Measurements from ENCODE around the gene HM13.
"Not testable (repeated sequence)": the region's sequence is repeated elsewhere in the genome, so short reads cannot be mapped to it uniquely, and the experiment has no call there.

HM13 gene

GRCh38 chr20:31508517-31509244 is 5.6 kb upstream of the HM13 start:
- DNase-seq (ENCODE audit: low spot score) = no peak
- TF ChIP-seq CTCF (IDR thresholded peaks at IDR 0.05; ENCODE audit: extremely low read depth, missing control alignments) = no peak

GRCh38 chr20:31515072-31515774 is 981 bp downstream of the HM13 start:
- DNase-seq (ENCODE audit: low spot score) = no peak
- TF ChIP-seq CTCF (IDR thresholded peaks at IDR 0.05; ENCODE audit: extremely low read depth, missing control alignments) = no peak

DNA sequence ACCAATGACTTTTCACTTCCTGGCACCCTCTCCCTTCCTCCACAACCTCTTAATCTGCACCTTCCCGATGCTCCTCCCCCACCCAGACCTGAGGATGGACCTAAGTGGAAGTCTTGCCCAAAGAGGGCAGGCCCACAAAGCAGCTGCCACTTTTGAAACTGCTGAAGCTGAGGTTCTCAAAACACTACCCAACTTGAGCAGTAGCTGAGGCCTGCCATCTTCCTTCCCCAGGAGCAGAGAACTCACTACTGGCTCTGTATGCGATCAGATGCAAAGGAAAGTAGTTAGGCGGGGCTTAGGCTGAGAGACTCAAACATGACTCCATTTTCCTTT is 1.5 kb downstream of the HM13 start:
- no peak for TF ChIP-seq CTCF (IDR thresholded peaks at IDR 0.05; ENCODE audit: extremely low read depth, missing control alignments)
- DNase-seq (ENCODE audit: low spot score) = no peak

DNA sequence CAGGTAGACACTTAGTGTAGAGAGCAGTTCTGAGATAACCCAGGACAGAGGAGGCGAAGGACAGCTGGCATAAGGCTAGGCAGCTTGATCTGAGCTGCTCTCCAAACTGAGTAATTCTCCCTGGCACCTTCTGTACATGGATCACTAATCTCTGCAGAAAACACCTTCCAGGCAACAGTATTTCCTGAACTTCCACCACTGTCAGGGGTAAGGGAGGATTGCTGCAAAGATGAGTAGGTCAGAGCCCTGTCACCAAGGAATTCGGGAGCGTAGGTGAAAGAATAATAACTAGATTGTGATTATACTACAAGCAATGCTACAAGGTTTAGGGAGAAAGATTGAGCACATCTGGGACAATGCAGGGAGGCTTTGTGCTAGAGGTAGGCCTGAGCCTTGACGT is 1.9 kb downstream of the HM13 start:
- DNase-seq (ENCODE audit: low spot score) = no peak
- TF ChIP-seq CTCF (IDR thresholded peaks at IDR 0.05; ENCODE audit: extremely low read depth, missing control alignments) = no peak

GRCh38 chr20:31516651-31517050 is 2.4 kb downstream of the HM13 start:
- no peak for DNase-seq (ENCODE audit: low spot score)
- TF ChIP-seq CTCF (IDR thresholded peaks at IDR 0.05; ENCODE audit: extremely low read depth, missing control alignments) = no peak

DNA sequence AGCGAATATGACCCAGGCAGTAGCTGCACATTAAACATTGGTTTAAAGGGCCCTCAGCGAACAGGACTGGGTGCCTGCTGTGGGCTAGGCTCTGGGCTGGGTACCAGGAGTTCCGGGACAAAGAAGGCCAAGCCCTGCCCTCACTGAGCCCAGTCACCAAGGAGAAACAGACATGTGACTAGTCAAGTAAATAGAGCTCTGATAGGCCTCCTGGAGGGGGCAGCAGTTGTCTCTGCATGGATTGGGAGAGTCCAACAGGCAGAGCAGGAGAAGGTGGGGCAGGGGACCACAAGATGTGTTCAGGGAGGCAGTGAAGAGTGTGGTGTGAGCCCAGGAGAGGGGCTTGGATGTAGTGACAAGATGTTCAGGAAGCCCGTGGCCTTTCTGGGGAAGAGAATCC is 3.1 kb downstream of the HM13 start:
- no peak for DNase-seq (ENCODE audit: low spot score)
- no peak for TF ChIP-seq CTCF (IDR thresholded peaks at IDR 0.05; ENCODE audit: extremely low read depth, missing control alignments)

DNA sequence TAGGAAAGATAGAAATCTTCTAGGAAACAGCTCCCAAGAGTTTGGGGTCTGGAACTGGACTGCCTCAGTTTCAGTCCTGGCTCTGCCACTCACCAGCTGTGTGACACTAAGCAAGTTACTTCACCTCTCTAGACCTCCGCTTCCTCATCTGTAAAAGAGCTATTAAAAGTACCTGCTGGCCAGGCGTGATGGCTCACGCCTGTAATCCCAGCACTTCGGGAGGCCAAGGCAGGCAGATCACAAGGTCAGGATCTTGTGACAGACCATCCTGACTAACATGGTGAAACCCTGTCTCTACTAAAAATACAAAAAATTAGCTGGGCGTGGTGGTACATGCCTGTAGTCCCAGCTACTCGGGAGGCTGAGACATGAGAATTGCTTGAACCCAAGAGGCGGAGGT is 7.0 kb downstream of the HM13 start:
- DNase-seq (ENCODE audit: low spot score) = not testable (repeated sequence)

- no peak for DNase-seq (ENCODE audit: low spot score)
- no peak for TF ChIP-seq CTCF (IDR thresholded peaks at IDR 0.05; ENCODE audit: extremely low read depth, missing control alignments)
Measured at GRCh38 chr20:31522731-31523130, 8.5 kb downstream of the HM13 start.

Measured in GM20000 (cell line).